NCI-H128 (cell line): Measurements from ENCODE around the gene BABAM2.

Experiments
- DNase-seq: peaks from one replicate; lab custom pipeline; 2025; ENCODE audit not compliant: unreplicated experiment; lab: John Stamatoyannopoulos, UW

BABAM2 gene

DNA sequence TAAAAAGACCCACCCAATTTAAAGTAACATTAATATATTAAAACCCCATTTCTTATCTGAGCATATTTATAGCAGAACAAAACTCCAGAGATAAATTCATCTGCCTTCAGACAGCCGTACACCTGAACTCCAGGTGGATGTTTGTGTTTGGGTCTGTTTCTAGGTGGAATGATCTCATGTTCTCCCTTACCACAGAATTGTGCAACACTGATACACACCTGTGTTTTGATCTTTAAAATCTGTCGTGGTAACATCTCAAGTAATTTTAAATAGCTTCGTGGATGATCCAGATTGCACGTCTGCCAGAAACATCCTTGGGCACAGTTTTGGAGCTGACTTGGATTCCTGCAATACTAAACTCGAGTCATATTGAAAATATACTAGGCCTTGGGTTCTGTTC, 294.6 kb downstream of the BABAM2 start:
- DNase-seq = no peak

- DNase-seq = no peak
These were observed 295.4 kb downstream of the BABAM2 start for GRCh38 chr2:28185891-28186290.

DNA sequence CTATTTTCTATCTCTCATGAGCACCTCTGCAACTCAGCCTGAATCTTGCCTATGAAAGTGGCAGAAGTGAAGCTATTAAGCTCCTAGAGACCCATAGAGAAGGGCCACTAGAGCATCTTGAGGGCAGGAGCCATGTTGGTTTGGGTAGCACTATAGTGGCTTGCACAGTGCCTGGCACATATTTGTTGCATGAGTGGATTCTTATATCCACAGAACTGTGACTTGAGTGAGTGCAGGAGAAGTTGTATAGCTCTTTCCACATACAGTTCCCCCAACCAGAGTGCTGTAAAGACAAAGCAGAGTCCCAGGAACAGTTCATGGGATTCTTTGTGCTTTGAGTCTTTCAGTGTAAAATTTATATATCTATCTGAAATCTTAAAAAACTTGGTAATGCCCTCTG, 296.7 kb downstream of the BABAM2 start:
- no peak for DNase-seq

GRCh38 chr2:28188436-28188835, 297.9 kb downstream of the BABAM2 start:
- DNase-seq = no peak

GRCh38 chr2:28193630-28194403, 303.3 kb downstream of the BABAM2 start:
- no peak for DNase-seq

- no peak for DNase-seq
These were observed 309.6 kb downstream of the BABAM2 start for GRCh38 chr2:28199995-28200679.

- no peak for DNase-seq
These were observed 311.2 kb downstream of the BABAM2 start for GRCh38 chr2:28201671-28202180.

- DNase-seq = no peak
These were observed 312.2 kb downstream of the BABAM2 start for GRCh38 chr2:28202719-28203118.

GRCh38 chr2:28206762-28207161, 316.2 kb downstream of the BABAM2 start:
- no peak for DNase-seq

- no peak for DNase-seq
These were observed 318.7 kb downstream of the BABAM2 start for GRCh38 chr2:28209261-28209691.

DNA sequence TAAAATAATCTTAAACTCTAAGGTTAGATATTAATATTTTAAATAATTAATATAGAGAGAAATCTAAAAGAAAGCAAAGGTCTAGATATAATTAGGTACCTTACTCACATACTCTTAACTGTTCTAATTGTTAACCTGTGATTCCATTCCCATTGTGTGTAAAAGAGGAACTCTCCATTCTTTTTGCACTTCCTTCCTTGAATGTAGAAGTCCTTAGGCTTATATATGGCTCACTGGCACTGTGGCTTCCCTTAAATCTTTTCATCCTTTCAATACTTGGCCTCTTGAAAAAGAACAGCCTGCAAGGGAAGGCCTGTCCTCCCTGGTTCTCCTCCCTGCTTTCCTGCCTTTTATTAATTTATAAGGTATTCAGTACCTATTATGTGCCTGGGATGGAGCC, 319.3 kb downstream of the BABAM2 start:
- no peak for DNase-seq

DNA sequence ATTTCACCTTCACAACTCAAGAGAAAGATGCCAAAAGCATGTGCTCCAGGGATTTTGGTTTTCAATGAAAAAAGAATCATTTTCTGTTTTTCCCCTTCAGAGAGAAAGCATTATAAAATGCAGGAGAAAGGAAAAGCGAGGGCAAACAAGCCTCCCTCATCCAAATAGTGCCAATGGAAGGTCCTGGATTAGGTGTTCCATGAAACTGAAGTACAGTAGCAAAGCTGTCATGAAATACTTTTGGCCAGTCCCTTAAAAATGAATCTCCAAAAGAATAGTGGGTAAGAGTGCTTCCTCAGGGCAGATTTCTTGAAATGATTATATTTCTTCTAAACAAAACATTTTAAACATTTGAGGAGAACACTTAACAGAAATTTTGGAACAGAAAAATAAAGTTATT, 320.0 kb downstream of the BABAM2 start:
- DNase-seq = no peak

DNA sequence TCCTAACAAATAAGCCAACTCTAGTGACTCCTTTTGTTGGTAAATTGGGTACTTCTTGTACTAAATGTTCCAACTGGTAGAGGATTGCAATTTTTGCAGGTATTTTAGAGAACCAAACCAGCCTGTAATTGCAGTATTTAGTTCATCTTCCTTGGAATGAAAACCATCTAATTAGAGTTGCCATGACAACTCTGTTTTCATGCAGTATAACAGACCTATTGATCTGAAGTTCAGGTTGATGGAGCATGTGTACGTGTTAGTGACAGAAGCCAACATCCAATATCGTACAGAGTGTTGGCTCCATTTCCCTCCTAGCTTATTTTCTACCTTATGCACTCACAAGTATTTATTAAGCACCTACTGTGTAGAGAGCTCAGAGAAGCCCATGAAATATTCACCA, 325.8 kb downstream of the BABAM2 start:
- no peak for DNase-seq

- no peak for DNase-seq
These were observed 326.7 kb downstream of the BABAM2 start for GRCh38 chr2:28217042-28217740.

GRCh38 chr2:28219138-28219537, 328.6 kb downstream of the BABAM2 start:
- DNase-seq = no peak

DNA sequence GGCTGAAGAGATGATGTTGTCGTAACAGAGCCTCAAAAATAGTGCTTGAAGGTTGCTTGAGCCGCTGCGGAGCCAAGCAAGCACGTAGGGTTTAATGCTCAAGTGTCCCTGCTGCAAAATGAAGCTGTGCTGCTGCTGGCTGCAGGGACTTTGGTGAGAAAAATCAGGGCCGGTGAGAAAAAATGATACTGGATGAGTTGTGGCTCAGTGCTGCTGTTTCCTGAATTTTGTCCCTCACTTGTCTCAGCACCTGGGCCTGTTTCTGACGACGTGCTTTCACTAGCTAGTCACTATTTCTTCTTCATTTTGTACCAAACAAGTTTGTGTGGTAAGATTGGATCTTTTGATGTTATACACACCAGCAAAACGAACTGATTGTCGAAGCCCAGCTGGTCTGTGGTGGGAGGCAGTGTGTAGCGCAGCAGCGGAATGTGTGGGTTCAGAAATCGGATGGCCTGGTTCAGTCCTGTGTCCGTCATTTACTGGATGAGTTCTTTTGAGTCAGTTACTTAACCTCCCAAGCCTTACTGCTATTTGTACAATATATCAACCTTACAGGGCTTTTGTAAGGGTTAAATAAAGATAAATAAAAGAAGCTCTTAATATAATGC, 329.3 kb downstream of the BABAM2 start:
- DNase-seq = no peak

DNA sequence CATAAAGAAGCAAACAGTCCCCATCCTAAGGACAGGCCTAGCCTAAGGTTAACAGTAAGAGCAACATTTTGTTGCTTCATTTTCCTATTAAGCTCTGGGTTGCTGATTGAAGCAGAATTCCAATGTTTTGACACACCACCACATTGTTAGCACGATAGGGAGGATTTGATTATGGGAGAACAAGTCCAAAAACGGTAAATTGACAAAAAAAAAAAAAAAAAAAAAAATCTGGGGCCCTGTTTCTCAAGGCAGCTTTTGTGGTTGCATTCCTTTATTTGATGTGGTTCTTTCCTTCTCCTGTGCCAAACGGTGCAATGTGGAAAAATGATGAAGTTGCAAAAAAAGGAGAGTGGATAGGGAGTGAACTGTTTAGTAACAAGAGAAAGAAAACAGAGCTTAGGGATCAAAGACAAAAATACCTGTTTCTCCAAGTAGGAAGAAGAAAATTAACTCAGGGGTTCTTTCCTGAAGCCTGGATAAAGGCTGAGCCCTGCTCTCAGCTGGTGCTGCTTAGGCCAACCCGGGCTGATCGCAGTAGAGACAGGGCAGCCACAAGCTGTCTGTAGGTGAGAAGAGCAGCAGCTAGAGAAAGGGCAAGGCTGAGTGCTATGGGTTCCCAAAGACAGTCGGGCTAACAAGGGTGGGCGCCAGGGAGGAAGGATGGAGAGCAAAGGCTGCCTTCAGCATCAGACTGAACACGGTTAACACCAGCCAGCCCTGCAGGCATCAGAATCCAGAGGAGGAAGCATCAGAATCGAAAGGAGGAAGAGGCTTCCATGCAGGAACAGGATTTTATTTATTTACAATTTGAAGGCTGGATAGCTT, 334.3 kb downstream of the BABAM2 start:
- no peak for DNase-seq

GRCh38 chr2:28225473-28226080, 335.0 kb downstream of the BABAM2 start:
- DNase-seq = no peak

DNA sequence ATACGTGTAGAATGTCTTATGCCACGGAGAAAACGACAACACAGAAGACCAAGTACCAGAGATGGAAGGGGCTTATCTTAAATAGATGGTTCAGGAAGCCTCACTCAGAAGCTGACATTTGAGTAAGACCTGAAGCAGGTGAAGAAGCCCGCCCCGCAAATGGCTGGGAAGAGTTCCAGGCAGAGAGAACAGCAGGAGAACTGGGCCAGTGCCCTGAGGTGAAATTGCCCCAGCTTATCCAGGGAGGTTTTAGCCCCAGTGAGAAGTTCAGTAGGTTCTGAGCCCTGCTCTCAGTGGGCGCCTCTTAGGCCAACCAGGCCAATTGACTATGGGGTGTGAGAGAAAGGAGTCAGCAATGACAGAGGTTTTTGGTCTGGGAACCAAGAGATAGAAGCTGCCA, 336.0 kb downstream of the BABAM2 start:
- no peak for DNase-seq

- no peak for DNase-seq
These were observed 337.0 kb downstream of the BABAM2 start for GRCh38 chr2:28227498-28227897.
